Stimulated activated CD4-positive, alpha-beta T cell treated with anti-CD3 and anti-CD28 coated beads, TNF-alpha, amount 100 ng/mL, for 24 hours (primary cell): ENCODE data around the gene HAPSTR1.
"Not testable (repeated sequence)": the region's sequence is repeated elsewhere in the genome, so short reads cannot be mapped to it uniquely, and the experiment has no call there.

Experiments
- DNase-seq, 3 experiments: peaks; one replicate each; pipeline ENCODE4 v3.0.0-alpha.2; 2020; ENCODE audit warnings: low read depth in 3 of 3

HAPSTR1 gene

GRCh38 chr16:9090960-9091866 is at the start of gene HAPSTR1:
Gene HAPSTR1, plus strand, starts transcription at chr16:9091644. Its CDS starts 401 bp downstream, at chr16:9092045.
- peak; percentile 98 to 99 (median 99) for DNase-seq

- DNase-seq: no peak
These were observed 48.9 kb upstream of the HAPSTR1 start for GRCh38 chr16:9042533-9042932.

GRCh38 chr16:9042964-9043680 is 48.3 kb upstream of the HAPSTR1 start:
- DNase-seq: no peak

GRCh38 chr16:9045562-9045961 is 45.9 kb upstream of the HAPSTR1 start:
- not testable (repeated sequence) for DNase-seq

- no peak for DNase-seq
These were observed 44.8 kb upstream of the HAPSTR1 start for GRCh38 chr16:9046667-9047055.

- peak; percentile 37 to 57 (median 42) for DNase-seq
These were observed 43.6 kb upstream of the HAPSTR1 start for GRCh38 chr16:9047689-9048301.

- no peak for DNase-seq
These were observed 43.1 kb upstream of the HAPSTR1 start for GRCh38 chr16:9048302-9048700.

GRCh38 chr16:9049241-9049640 is 42.2 kb upstream of the HAPSTR1 start:
- DNase-seq: no peak

- no peak for DNase-seq
These were observed 41.2 kb upstream of the HAPSTR1 start for GRCh38 chr16:9050102-9050830.

GRCh38 chr16:9053006-9053601 is 38.3 kb upstream of the HAPSTR1 start:
- no peak for DNase-seq

- no peak for DNase-seq
These were observed 37.0 kb upstream of the HAPSTR1 start for GRCh38 chr16:9054460-9054859.

- DNase-seq: no peak
These were observed 36.3 kb upstream of the HAPSTR1 start for GRCh38 chr16:9055115-9055514.

- DNase-seq: no peak
These were observed 35.8 kb upstream of the HAPSTR1 start for GRCh38 chr16:9055661-9056060.

GRCh38 chr16:9056061-9056460 is 35.4 kb upstream of the HAPSTR1 start:
- no peak for DNase-seq

GRCh38 chr16:9058211-9058610 is 33.2 kb upstream of the HAPSTR1 start:
- no peak for DNase-seq

- no peak for DNase-seq
These were observed 31.2 kb upstream of the HAPSTR1 start for GRCh38 chr16:9060225-9060624.

GRCh38 chr16:9061358-9061813 is 30.1 kb upstream of the HAPSTR1 start:
- DNase-seq: no peak

GRCh38 chr16:9062301-9062700 is 29.1 kb upstream of the HAPSTR1 start:
- DNase-seq: no peak

- no peak for DNase-seq
These were observed 26.4 kb upstream of the HAPSTR1 start for GRCh38 chr16:9065077-9065476.

- DNase-seq: no peak
These were observed 22.6 kb upstream of the HAPSTR1 start for GRCh38 chr16:9068886-9069285.

- DNase-seq: no peak
These were observed 21.2 kb upstream of the HAPSTR1 start for GRCh38 chr16:9070254-9070653.
